Fibroblast of pulmonary artery (primary cell): ENCODE measurements around the gene SRD5A1.
A peak's percentile ranks its signal among the peaks of the same experiment; 100 is the strongest.

Experiments used
- DNase-seq: peaks from one replicate; pipeline ENCODE4 v3.0.0-alpha.2; 2010; ENCODE audit warnings: low read depth
- H3K4me3 ChIP-seq: replicated peaks from 2 replicates; pipeline ENCODE4 v1.5.1; 2011; ENCODE audit warnings: low read depth, mild to moderate bottlenecking, control low read depth, low read length, moderate library complexity
- TF ChIP-seq, protein P1 (sequence below): IDR thresholded peaks from 2 replicates; pipeline ENCODE4 v1.5.1; 2011; ENCODE audit warnings: mild to moderate bottlenecking, control low read depth, low read length, inconsistent platforms; ENCODE audit errors: missing control alignments

The SRD5A1 gene

DNA sequence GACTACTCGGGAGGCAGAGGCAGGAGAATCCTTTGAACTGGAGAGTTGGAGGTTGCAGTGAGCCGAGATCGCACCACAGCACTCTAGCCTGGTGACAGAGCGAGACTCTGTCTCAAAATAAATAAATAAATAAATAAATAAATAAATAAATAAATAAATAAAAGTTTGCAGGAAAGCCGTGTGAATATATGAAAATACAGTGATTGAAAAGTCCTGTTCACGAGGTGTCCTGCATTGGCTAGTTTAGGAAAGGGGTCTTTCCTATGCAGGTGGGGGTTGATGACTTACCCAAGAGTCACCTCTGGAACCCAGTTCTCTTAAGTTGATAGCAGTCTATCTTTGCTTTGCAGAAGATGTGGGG, 87.3 kb downstream of the SRD5A1 start:
- no peak overlapping the region for H3K4me3 ChIP-seq
- DNase-seq: no peak
- TF ChIP-seq, protein P1, sequence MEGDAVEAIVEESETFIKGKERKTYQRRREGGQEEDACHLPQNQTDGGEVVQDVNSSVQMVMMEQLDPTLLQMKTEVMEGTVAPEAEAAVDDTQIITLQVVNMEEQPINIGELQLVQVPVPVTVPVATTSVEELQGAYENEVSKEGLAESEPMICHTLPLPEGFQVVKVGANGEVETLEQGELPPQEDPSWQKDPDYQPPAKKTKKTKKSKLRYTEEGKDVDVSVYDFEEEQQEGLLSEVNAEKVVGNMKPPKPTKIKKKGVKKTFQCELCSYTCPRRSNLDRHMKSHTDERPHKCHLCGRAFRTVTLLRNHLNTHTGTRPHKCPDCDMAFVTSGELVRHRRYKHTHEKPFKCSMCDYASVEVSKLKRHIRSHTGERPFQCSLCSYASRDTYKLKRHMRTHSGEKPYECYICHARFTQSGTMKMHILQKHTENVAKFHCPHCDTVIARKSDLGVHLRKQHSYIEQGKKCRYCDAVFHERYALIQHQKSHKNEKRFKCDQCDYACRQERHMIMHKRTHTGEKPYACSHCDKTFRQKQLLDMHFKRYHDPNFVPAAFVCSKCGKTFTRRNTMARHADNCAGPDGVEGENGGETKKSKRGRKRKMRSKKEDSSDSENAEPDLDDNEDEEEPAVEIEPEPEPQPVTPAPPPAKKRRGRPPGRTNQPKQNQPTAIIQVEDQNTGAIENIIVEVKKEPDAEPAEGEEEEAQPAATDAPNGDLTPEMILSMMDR: no peak

DNA sequence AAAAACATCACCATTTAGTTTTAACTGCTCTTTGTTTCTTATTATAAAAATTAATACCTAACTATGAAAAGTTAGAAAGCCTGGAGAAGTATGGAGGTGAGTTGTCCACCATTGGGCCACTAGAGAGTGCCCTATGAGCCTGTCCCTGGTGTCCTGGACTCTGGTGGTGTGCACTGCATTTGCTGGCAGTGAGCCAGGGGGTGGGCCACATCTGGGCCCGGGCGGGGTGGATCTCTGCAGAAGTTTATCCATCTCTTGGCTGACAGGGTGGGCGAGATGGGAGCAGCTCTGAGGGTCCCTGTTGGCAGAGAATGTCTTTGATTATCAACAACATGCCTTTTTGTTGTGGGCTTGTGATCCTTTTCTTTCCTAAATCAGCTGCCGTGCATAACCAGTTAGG, 88.2 kb downstream of the SRD5A1 start:
- DNase-seq: no peak
- TF ChIP-seq, protein P1: no peak
- peak overlapping the region; percentile 40 for H3K4me3 ChIP-seq

DNA sequence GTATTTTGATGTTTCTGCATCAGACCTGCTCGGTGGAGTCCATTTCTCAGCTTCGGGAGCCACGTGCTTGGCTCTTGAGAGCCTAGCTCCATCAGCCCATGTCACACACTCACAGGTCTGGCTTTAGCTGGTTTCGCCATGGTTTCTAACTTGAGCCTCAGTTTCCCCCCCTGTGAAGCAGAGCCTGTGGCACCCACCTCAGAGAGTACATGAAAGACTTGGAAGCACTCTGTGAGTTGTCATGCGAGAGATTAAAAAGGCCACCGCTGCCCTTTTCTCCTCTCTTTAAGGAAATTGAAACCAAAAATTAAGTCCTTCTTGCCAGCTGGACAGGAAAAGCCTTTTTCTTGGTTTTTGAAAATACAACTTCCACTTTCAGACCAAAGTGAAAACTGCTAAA, 88.8 kb downstream of the SRD5A1 start:
- DNase-seq: no peak
- peak overlapping the region; percentile 40 for H3K4me3 ChIP-seq
- TF ChIP-seq, protein P1: no peak

DNA sequence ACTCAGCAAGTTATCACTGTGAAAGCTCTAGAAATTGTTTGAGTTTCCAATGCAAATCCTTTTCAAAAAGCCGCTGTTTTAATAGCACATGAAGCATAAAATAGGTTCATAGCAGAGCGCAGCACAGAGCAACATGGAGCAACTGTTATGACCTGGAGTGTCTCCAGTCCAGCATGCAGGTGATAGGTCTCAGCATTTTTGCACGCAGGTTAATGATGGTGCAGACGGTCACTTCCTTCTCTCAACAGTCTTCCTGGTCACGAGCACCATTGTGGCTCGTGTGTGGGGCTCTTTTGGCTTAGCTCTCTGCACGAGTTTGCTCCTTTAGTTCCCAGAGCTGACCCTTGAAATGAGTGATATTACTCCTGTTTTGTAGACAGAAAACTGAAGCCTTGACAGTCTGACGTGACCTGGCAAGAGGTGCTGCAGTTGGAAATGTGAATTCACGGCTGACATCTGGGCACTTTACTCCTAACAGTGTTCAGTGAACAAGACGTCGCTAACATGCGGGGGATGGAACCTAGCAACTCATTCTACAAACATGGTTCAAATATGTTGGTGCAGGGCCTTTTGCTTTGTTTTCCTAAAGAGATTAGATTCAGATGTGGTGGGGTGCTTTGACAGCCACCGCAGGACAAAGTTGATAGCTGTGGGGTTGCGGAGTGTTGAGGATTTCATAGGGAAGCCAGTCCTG, 90.0 kb downstream of the SRD5A1 start:
- DNase-seq: no peak
- TF ChIP-seq, protein P1: no peak
- no peak overlapping the region for H3K4me3 ChIP-seq

DNA sequence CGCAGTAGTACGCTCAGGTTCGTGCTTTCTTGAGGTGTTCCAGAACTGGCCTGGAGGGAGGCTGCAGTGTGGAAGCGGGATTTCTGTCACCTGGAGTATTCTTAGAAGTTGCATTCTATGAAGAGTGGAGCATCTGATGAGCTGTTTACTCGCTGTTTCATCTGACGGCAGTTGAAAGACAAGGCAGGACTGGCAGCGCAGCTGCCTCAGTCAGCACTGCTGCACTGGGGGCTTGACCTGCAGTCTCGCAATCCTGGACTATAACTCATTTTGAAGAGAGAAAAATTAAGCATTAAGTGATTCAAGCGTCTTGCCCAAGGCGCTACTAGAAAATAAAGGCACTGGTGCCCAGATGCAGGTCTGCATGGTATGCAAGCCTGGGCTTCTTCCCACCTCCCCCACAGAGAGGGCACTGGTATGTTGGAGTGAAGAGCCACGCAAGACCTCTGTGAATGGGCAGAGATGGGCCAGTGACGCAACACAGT, 90.6 kb downstream of the SRD5A1 start:
- DNase-seq: no peak
- TF ChIP-seq, protein P1: no peak

More for the DNA sequence above, 90.6 kb downstream of the SRD5A1 start:
- H3K4me3 ChIP-seq: no peak overlapping the region
